HG03060 (cell line): Measurements from ENCODE around the gene NDUFS7.

Experiments
- ATAC-seq: cut with Tn5 transposase; IDR thresholded peaks from one replicate; pipeline ENCODE4 v1.9.1; 2021; ENCODE audit warnings: low read depth, moderate number of reproducible peaks; ENCODE audit not compliant: unreplicated experiment

Gene NDUFS7

DNA sequence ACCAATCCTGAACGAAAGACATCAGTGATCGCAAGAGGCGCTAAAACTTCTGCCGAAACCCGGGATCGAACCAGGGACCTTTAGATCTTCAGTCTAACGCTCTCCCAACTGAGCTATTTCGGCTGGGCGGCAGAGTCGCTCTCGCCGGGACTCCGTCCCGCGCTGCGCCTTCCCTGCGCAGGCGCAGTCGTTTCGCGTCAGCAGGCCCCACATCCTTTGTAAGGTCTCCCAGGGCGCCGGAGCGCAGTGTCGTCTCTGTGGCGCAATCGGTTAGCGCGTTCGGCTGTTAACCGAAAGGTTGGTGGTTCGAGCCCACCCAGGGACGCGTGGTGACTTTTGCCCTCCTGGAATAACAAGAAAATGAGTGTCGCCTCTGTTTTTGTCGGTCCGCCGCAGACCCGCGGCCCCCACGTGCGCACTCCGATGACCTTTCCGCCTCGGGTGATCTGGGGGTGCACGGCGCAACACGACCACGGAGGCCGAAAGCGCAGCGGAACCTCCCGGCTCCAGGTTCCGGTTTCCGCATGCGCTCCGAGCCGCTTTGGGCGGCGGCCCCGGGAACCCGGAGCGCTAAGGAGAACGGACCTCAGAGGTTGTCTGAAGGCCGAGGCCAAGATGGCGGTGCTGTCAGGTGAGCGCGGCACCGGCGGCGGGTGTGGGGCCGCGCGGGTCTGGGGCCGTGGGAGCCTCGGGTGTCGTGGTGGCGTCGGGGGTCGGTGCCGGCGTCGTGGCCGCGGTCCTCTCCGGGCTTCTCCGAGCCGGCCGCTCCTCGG lies at the start of gene NDUFS7:
Gene NDUFS7, plus strand, starts transcription at position 596 of the 773 bp plus-strand sequence. Its CDS starts 20 bp downstream, at position 616.
- peak; percentile 79 for ATAC-seq

DNA sequence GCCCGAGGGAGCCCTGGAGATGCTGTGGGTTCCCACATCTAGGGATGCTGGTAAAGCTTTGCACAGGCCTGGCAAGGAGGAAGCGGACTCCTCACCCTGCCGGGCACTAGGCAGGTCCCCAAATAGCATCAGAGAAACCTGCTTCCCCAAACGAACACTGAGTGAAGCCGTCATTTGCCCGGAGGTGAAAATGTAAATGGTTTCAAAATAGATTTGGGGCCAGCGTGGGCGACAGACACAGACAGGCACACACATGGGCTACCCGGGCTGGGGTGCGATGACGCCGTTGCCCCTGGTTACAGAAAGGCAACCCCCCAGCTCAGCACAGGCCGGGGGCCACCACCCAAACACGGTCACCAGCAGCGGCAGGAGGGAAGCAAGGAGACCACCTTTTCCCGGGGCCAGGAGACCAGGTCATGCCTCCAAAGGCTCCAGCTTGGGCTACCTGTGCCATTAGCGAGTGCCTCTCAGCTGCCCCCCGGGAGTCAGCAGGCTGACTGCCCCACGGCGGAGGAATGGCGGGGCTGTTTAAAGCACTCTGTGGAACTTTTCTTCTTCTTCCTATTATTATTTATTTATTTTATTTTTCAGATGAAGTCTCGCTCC lies 47.5 kb upstream of the NDUFS7 start:
- ATAC-seq: no peak

DNA sequence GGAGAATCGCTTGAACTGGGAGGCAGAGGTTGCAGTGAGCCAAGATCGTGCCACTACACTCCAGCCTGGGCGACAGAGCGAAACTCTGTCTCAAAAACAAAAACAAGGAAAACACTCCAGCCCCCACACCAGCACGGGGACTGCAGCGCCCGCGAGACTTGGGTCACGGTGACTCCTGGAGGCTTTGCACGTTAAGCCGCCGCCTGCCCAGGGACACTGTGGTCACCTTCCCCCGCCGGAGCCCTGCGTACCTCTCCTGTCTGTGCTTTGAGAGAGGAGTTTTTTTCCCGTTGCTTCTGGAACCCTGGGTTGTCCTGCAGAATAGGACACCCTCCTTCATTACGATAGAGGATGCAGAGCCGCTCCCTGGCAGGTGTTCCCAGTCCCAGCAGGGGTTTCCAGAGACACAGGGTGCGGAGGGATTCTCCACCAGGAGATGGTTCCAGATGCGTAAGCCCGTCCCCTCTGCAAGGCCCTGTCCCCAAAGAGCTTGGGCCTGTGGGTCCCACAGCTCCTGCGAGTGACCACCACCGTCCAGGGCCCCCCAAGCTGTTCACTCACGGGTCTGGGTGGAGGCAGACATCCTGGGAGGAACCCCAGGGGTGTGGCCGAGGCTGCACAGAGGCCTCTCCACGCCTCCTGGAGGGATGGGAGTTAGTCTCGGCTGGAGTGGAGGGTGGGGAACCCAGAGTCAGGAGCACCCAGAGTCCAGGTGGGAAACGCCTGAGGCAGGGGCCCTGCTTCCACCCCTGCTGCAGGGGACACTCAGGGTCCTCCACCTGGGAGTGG lies 42.8 kb upstream of the NDUFS7 start:
- no peak for ATAC-seq

DNA sequence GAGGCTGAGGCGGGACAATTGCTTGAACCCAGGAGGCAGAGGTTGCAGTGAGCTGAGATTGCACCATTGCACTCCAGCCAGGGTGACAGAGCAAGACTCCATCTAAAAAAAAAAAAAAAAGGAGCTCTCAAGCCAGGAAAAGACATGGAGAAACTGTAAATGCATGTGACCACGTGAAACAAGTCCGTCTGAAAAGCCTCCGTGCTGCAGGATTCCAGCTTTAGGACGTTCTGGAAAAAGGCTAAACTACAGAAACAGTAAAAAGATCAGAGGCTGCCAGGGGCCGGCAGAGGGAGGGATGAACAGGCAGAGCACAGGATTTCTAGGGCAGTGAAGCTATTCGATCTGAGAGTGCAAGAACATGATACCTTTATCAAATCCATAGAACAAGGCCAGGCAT lies 40.7 kb upstream of the NDUFS7 start:
- ATAC-seq: no peak

DNA sequence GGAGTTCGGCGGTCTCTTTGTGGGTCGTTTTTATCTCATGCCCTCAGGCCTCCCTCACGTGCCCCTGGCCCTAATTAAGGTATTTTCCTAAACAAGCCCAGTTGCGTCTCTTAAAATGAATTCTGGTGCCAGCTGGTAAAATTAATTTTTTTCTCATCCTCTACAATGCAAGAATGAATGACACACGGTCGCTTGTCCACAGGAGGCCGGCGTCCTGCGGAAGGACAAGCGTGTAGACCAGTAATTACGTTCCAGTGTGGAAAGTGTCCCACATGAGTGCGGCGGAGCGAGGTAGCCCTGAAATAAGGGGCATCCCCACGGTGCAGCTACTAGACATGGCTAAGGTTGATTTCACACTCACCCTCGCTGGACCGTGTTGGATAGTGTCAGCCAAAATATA lies 34.5 kb upstream of the NDUFS7 start:
- ATAC-seq: no peak

DNA sequence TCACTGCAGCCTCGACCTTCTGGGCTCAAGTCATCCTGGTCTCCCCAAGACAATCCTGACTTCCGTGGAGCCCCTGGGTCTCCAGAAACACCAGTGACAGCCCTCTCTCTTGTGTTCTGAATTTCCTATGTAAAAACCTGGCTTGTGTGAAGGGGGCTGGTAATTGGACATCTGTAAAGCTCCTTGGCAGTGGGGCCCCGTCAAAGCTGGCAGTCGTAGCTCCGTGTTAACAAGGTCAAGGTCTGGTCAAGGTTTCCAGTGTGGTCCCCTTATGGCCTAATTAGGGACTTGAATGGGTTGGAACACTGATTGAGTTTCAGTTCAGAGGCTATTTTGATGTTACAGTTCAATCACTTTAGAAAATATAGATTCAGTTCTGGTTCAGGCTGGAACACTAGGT lies 32.8 kb upstream of the NDUFS7 start:
- ATAC-seq: no peak

DNA sequence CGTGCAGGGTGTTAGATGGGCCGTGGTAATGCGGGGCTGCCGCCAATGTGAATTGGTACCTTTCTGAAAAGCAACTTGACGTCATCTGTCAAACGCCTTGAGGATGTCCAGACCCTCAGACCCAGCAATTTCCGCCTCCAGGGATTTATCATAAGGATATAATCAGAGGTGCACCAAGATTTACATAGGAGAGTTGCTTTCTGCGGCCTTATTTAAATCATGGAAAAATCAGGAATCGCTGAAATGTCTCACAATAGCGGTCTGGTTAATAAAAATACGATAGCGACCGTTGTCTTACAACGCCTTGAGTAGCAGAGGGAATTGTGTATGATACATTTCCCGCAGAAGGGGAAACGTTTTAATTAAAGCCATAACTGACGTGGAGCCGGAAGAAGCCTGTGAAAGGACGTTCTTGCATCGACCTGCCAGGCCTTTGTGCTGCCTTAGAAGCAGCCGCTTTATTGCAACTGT lies 32.3 kb upstream of the NDUFS7 start:
- ATAC-seq: no peak

DNA sequence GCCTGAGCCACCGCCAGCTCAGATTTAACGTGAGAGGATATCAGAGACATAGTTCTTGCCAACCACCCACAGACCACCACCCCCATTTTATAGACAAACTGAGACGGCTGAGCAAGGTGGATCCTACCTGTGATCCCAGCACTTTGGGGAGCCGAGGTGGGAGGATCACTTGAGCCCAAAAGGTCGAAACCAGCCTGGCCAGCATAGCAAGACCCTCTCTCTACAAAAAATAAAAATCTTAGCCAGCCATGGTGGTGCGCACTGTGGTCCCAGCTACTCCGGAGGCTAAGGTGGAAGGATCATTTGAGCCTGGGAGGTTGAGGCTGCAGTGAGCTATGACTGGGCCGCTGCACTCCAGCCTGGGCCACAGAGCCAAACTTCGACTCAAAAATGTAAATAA lies 30.6 kb upstream of the NDUFS7 start:
- ATAC-seq: no peak

DNA sequence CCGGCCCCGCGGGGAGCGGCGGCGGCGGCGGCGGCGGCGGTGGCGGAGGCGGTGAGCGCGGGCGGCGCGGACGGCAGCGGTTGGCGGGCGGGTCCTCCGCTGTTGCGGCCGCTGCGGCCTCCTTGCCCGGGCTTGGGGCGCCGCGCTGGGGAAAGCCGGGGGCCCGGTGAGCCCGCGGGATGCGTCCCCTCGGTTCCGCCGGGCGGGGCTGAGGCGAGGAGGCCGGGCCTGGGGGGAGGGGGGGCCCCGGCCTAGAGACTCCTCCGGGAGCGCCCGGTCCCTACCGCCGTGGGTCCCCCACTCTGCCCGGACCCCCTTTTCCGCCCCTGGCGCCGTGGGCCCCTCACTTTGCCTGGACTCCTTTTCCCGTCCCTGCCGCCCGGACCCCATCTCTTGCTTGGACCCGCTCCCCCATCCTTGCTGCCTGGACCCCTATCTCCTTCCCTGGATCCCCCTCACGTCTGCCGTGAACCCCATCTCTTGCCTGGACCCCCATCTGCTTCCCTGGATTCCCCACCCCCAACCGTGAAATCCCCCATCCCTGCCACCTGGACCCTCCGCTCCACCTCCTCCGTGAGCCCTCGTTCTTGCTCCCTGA lies 28.6 kb upstream of the NDUFS7 start:
- no peak for ATAC-seq

- no peak for ATAC-seq
Observed at GRCh38 chr19:1355568-1356507, 27.9 kb upstream of the NDUFS7 start.

- ATAC-seq: no peak
Observed at GRCh38 chr19:1356508-1356865, 27.2 kb upstream of the NDUFS7 start.

DNA sequence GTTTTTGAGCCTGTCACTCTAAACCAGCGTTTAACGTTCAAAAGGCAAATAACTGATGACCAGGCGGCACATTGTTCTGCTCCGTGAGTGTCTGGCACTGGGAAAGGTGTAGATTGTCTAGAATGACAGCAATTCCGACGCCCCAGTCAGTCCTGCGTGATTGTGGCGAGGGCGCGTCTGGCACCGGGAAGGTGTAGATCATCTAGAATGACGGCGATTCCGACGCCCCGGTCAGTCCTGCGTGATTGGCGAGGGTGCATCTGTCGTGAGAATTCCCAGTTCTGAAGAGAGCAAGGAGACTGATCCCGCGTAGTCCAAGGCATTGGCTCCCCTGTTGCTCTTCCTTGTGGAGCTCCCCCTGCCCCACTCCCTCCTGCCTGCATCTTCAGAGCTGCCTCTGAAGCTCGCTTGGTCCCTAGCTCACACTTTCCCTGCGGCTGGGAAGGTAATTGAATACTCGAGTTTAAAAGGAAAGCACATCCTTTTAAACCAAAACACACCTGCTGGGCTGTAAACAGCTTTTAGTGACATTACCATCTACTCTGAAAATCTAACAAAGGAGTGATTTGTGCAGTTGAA lies 26.1 kb upstream of the NDUFS7 start:
- no peak for ATAC-seq

DNA sequence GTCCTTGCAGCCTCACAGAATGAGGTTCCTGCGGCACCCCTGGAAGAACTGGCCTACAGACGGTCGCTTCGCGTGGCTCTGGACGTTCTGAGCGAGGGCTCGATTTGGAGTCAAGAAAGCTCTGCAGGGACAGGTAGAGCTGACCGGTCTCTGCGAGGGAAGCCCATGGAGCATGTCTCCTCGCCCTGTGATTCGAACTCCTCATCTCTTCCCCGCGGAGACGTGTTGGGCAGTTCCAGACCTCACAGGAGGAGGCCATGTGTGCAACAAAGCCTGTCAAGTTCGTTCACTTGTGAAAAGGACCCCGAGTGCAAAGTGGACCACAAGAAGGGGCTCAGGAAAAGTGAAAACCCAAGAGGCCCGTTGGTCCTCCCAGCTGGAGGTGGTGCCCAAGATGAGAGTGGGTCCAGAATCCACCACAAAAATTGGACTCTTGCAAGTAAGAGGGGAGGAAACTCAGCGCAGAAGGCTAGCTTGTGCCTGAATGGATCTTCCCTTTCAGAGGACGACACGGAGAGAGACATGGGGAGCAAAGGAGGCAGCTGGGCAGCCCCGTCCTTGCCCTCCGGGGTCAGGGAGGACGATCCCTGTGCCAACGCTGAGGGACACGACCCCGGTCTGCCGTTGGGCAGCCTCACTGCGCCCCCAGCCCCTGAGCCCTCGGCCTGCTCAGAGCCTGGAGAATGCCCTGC lies 23.4 kb upstream of the NDUFS7 start:
- ATAC-seq: no peak

DNA sequence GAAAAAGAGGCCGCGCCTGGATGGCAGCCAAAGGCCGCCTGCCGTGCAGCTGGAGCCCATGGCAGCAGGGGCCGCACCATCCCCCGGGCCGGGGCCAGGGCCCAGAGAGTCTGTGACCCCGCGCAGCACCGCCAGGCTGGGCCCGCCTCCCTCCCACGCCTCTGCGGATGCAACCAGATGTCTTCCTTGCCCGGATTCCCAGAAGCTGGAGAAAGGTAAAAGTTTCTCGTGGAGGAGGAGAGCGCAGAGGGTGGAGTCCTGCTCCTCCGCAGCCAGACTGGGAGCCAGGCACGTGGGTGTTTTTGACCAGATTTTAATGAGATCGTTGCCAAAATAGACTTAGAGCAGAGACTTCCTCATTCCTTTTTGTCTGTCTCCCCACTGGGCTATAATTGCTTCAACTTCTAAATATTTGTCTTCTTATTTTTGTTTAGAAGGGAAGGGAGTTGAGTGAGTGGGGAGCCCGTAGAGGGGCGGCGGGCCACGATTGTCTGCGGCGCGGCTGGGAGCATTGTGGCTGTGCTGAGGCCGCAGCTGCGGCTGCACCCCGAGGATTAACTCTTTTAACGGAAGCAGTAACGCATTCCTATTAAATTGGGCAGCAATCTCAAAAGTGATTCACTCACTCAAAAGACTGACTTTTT lies 22.8 kb upstream of the NDUFS7 start:
- no peak for ATAC-seq

DNA sequence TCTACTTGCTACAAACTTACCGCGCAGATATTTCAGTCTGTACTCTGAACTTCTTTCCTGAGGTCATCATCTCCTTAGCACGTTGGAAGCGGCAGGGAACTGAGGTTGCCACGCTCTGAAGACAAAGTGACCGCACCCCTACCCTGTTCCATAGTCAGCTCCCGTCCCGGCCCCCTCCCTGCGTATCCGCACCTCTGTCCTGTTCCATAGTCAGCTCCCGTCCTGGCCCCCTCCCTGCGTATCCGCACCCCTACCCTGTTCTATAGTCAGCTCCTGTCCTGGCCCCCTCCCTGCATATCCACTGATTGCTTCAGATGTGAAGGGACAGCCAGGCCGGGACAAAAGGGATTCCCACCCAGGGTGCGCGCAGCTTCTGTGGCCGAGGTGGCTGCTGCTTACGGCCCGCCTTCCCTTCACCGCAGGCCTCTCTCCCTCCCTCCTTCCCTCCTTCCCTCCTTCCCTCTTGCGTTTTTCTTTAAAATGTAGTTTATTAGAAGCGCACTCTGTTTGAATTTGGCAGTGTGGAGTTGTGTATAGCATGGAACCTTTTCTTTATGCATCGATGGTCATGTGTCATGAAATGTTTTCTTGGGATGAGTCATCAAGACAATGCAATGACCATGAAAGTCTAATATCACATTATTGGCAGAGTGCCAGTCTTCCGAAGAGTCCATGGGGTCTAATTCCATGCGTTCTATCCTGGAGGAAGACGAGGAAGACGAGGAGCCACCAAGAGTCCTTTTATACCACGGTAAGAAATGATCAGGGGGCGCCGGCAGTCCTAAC lies 21.9 kb upstream of the NDUFS7 start:
- no peak for ATAC-seq

- no peak for ATAC-seq
Observed at GRCh38 chr19:1362387-1363257, 21.1 kb upstream of the NDUFS7 start.

- no peak for ATAC-seq
Observed at GRCh38 chr19:1363599-1363998, 20.1 kb upstream of the NDUFS7 start.
